HepG2 (cell line): Measurements from ENCODE around the gene SNRPD3. TPM values are rescaled to one million over a fixed set of nuclear protein-coding genes. Genes with fewer than 3 reads are reported as not detected.
"Not testable (repeated sequence)": the region's sequence is repeated elsewhere in the genome, so short reads cannot be mapped to it uniquely, and the experiment has no call there.

ENCODE experiments used
- CREM ChIP-seq, 2 experiments: sonication (generic) in 1 of 2; formaldehyde crosslinking in 1 of 2; IDR thresholded peaks; 2 replicates each; pipeline versions ENCODE4 v1.4.0 to v1.6.1; 2016 to 2020; ENCODE audit warnings: antibody characterized with exemption in 1 of 2, mild to moderate bottlenecking in 1 of 2, missing genetic modification reagents in 1 of 2
- ELF4 ChIP-seq: sonication (generic); formaldehyde crosslinking; IDR thresholded peaks from 2 replicates; pipeline ENCODE4 v1.5.0; 2020; ENCODE audit warnings: missing genetic modification reagents, mild to moderate bottlenecking, moderate library complexity, borderline replicate concordance
- EP300 ChIP-seq, 3 experiments: sonication (generic) in 1 of 3; formaldehyde crosslinking in 1 of 3; IDR thresholded peaks; 2 replicates each; pipeline versions ENCODE4 v1.5.1 to v1.6.1; 2011 to 2020; ENCODE audit warnings: low read depth in 2 of 3, low read length in 2 of 3, borderline replicate concordance in 1 of 3, improper control_type of control experiment in 1 of 3, mild to moderate bottlenecking in 1 of 3, missing genetic modification reagents in 1 of 3, moderate library complexity in 1 of 3
- SIN3A ChIP-seq: IDR thresholded peaks from 2 replicates; pipeline ENCODE4 v1.6.1; 2011; ENCODE audit warnings: low read depth, mild to moderate bottlenecking, control low read depth, low read length, borderline replicate concordance
- TBX2 ChIP-seq: sonication (generic); formaldehyde crosslinking; IDR thresholded peaks from 2 replicates; pipeline ENCODE4 v1.5.0; 2020; ENCODE audit warnings: missing genetic modification reagents, mild to moderate bottlenecking, borderline replicate concordance
- TBX3 ChIP-seq: fragments of 450-650 bp; IDR thresholded peaks from 2 replicates; pipeline ENCODE4 v1.6.1; 2017; ENCODE audit warnings: antibody characterized with exemption, mild to moderate bottlenecking, inconsistent platforms, borderline replicate concordance
- YY1 ChIP-seq: IDR thresholded peaks from 2 replicates; pipeline ENCODE4 v1.6.1; 2011; ENCODE audit warnings: low read length, low read depth, moderate library complexity, mild to moderate bottlenecking; ENCODE audit not compliant: insufficient read depth, insufficient replicate concordance
- ZFX ChIP-seq: sonication (generic); formaldehyde crosslinking; IDR thresholded peaks from 2 replicates; pipeline ENCODE4 v1.4.0; 2020; ENCODE audit warnings: mild to moderate bottlenecking, low read depth, missing genetic modification reagents, moderate library complexity
- ZMYM2 ChIP-seq: sonication (generic); formaldehyde crosslinking; IDR thresholded peaks from 2 replicates; pipeline ENCODE4 v1.8.0; 2022; ENCODE audit warnings: mild to moderate bottlenecking, missing genetic modification reagents
- ZNF430 ChIP-seq: sonication (generic); formaldehyde crosslinking; IDR thresholded peaks from 2 replicates; pipeline ENCODE4 v1.9.0; 2021; ENCODE audit warnings: mild to moderate bottlenecking, missing genetic modification reagents
- ZNF501 ChIP-seq: sonication (generic); formaldehyde crosslinking; IDR thresholded peaks from 2 replicates; pipeline ENCODE4 v1.5.1; 2020; ENCODE audit warnings: mild to moderate bottlenecking, moderate library complexity, missing genetic modification reagents
- ZNF747 ChIP-seq: sonication (generic); formaldehyde crosslinking; IDR thresholded peaks from 2 replicates; pipeline ENCODE4 v1.8.1; 2023; ENCODE audit warnings: missing genetic modification reagents, mild to moderate bottlenecking, borderline replicate concordance
- polyA plus RNA-seq, 8 experiments: library from polyadenylated mRNA; depleted of rRNA in 3 of 8; stranded (reverse) in 7 of 8; unstranded in 1 of 8; fragments of >200 nt; fragmentation: Illumina TruSeq in 4 of 8; extraction: Trizol in 4 of 8; gene quantifications; 2 replicates each; pipeline versions ENCODE4 v1.2.1 to v1.2.3, GENCODE V29; 2011 to 2016; ENCODE audit warnings: low read depth in 4 of 8, missing spikeins in 1 of 8, mixed read lengths in 1 of 8; ENCODE audit not compliant: insufficient read depth in 1 of 8
- total RNA-seq, 5 experiments: library from RNA; depleted of rRNA; stranded (reverse); fragments of >200 nt; fragmentation: Illumina TruSeq; extraction: Trizol; gene quantifications; 2 replicates each; pipeline ENCODE4 v1.2.3, GENCODE V29; 2016; ENCODE audit warnings: low read depth in 1 of 5
- TF ChIP-seq, protein P1 (sequence below): sonication (generic); formaldehyde crosslinking; IDR thresholded peaks from 2 replicates; pipeline ENCODE4 v1.5.1; 2020; ENCODE audit warnings: mild to moderate bottlenecking, moderate library complexity, missing genetic modification reagents
- TF ChIP-seq, protein P2 (sequence below): sonication (generic); formaldehyde crosslinking; conservative IDR thresholded peaks from 2 replicates; pipeline ENCODE4 v1.8.0; 2022; ENCODE audit warnings: mild to moderate bottlenecking, moderate library complexity, missing genetic modification reagents

Gene SNRPD3
- total and polyA plus RNA-seq, 2 of the 13 experiments (the other 11 are each of a cell fraction or from before 2014, with no cell fraction given) = 110 to 209 TPM

DNA sequence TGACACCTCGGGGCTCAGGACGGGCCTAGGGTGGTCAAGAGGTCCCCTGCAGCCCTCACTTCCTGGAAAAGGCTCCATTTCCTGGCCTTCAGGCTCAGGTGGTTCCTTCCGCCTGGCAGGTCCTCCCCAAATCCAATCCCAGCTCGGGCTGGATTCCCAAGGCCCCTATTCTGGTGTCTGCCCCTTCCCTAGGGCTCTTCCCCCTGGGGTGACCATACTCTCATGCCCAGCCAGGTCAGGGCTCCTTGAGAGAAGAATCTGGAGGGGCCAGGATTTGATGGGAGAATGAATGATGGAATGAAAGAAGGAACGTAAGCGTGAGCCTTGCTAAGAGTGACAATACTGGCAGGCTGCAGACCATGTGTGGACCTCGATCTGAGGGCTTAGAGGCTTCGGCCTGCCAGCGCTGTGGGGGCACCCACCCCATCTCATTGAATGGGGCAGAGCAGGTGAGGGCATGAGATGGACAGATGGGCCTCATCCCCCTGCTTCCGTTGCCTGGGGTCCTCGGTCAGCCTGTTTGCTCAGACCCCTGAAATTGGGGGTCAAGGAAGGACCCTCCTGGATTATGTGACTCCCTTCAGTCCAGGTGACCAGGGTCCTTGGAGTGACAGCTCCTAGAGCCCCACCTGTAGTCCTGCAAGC is 46.4 kb downstream of the SNRPD3 start (continued):
- TF ChIP-seq SIN3A = 0 out of 2 replicates have a peak, but pooled peaks have one; percentile 9
- TF ChIP-seq ZMYM2 (CRISPR knock-in tag) = 0 out of 2 replicates have a peak, but pooled peaks have one; percentile 28
- TF ChIP-seq, protein P1, sequence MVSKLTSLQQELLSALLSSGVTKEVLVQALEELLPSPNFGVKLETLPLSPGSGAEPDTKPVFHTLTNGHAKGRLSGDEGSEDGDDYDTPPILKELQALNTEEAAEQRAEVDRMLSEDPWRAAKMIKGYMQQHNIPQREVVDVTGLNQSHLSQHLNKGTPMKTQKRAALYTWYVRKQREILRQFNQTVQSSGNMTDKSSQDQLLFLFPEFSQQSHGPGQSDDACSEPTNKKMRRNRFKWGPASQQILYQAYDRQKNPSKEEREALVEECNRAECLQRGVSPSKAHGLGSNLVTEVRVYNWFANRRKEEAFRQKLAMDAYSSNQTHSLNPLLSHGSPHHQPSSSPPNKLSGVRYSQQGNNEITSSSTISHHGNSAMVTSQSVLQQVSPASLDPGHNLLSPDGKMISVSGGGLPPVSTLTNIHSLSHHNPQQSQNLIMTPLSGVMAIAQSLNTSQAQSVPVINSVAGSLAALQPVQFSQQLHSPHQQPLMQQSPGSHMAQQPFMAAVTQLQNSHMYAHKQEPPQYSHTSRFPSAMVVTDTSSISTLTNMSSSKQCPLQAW (CRISPR knock-in tag) = 0 out of 2 replicates have a peak, but pooled peaks have one; percentile 1
- TF ChIP-seq ZNF430 (CRISPR knock-in tag) = peak; percentile 77; the same call in 1 of the 2 replicates
- 0 out of 2 replicates have a peak, but pooled peaks have one; percentile 0 for TF ChIP-seq CREM (IDR thresholded peaks at IDR 0.05)
- TF ChIP-seq CREM (CRISPR knock-in tag; IDR thresholded peaks at IDR 0.05); EP300 (CRISPR knock-in tag; IDR thresholded peaks at IDR 0.05; ENCODE audit: borderline replicate concordance): not testable (repeated sequence)
- TF ChIP-seq ZFX (CRISPR knock-in tag) = peak; percentile 52
- 0 out of 2 replicates have a peak, but pooled peaks have one; percentile 32 for TF ChIP-seq ELF4 (CRISPR knock-in tag)
- TF ChIP-seq ZNF747 (CRISPR knock-in tag) = 0 out of 2 replicates have a peak, but pooled peaks have one; percentile 5
- TF ChIP-seq TBX2 (CRISPR knock-in tag) = 0 out of 2 replicates have a peak, but pooled peaks have one; percentile 69
- peak; percentile 56; the same call in 1 of the 2 replicates for TF ChIP-seq ZNF501
- TF ChIP-seq, protein P2, sequence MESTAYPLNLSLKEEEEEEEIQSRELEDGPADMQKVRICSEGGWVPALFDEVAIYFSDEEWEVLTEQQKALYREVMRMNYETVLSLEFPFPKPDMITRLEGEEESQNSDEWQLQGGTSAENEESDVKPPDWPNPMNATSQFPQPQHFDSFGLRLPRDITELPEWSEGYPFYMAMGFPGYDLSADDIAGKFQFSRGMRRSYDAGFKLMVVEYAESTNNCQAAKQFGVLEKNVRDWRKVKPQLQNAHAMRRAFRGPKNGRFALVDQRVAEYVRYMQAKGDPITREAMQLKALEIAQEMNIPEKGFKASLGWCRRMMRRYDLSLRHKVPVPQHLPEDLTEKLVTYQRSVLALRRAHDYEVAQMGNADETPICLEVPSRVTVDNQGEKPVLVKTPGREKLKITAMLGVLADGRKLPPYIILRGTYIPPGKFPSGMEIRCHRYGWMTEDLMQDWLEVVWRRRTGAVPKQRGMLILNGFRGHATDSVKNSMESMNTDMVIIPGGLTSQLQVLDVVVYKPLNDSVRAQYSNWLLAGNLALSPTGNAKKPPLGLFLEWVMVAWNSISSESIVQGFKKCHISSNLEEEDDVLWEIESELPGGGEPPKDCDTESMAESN = 0 out of 2 replicates have a peak, but pooled peaks have one; percentile 38
- TF ChIP-seq YY1 = peak; percentile 13
- TF ChIP-seq TBX3 = peak; percentile 90
- TF ChIP-seq EP300 (IDR thresholded peaks at IDR 0.05; ENCODE audit: low read depth in 2 of 2, low read length in 2 of 2) = peak in 1 of 2 experiments; percentile 42; a peak in 1 of 4 replicates
